ENCODE data around the gene ZMAT2.
"Not testable (repeated sequence)": the region's sequence is repeated elsewhere in the genome, so short reads cannot be mapped to it uniquely, and the experiment has no call there.

ZMAT2 gene

DNA sequence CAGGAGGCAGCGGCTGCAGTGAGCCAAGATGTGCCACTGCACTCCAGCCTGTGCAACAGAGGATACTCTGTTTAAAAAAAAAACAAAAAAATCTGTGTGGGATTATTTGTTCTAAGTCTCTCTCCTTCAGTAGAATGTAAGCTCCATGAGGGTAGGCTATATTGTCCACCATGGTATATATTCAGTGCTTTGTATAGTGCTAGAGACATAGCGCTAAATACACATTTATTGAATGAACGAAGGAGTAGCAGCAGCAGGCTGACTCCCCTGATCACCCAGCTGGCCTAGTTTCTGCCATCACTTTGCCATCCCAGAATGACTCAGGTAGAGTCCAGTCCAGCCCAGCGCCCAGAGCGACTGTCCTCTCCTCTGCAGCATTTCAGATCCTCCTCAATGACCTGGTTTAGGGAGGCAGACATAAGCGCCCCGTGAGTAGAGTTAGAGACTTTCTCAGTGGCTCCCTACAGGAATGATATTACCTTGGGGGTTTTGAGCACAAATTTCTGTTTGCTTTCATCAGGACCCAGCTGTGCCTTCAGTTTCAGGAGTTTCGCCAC, 9.8 kb upstream of the ZMAT2 start:
- TF ChIP-seq, protein P1, sequence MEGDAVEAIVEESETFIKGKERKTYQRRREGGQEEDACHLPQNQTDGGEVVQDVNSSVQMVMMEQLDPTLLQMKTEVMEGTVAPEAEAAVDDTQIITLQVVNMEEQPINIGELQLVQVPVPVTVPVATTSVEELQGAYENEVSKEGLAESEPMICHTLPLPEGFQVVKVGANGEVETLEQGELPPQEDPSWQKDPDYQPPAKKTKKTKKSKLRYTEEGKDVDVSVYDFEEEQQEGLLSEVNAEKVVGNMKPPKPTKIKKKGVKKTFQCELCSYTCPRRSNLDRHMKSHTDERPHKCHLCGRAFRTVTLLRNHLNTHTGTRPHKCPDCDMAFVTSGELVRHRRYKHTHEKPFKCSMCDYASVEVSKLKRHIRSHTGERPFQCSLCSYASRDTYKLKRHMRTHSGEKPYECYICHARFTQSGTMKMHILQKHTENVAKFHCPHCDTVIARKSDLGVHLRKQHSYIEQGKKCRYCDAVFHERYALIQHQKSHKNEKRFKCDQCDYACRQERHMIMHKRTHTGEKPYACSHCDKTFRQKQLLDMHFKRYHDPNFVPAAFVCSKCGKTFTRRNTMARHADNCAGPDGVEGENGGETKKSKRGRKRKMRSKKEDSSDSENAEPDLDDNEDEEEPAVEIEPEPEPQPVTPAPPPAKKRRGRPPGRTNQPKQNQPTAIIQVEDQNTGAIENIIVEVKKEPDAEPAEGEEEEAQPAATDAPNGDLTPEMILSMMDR (IDR thresholded peaks at IDR 0.05; ENCODE audit: low read depth, low read length, missing control alignments) = no peak
- DNase-seq (ENCODE audit: low read depth) = no peak

DNA sequence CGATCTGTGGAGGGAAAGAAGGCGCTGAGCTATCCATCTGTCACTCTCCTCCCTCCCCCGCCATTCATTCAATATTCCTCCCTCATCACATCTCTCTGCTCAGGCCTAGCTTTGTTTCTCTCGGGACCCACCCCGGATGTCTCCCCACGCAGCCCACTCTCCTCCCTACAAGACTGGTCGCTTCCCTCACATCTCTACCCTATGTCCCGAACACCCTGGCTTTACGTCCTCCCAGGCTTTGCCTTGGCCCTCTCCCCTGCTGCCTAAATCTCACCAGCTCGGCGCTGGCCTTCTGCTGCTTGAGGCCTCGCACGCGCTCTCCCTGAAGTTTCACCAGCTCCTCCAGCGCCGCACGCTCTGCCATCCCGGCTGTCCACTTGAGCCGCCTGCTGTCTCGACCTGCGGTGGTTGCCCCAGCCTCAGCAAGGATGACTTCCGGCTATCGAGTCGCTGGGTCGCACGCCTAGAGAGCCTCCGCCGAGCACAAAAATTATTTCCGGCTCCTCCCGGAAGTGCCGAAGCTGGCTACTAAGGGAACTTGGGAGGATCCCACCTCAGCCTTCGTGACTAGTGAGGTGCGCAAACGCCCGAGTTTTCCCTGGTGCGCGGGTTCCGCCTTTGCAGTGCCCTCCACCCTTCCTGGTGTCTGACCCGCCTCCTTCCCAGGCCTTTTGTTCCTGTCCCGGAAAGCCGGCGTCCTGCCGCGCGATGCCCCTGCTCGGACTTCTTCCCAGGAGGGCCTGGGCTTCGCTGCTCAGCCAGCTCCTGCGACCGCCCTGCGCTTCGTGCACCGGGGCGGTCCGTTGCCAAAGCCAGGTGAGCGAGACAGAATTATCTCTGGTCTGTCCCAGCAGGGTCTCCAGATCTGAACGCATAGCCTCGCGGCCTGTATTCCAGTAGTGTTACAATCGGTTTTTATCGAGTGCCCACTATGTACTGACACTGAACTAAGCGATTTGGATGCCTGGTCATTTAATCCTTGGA, 9.0 kb upstream of the ZMAT2 start, which contains the start of the genes HARS1 and HARS2:
HARS1 (minus strand) TSS at position 430 of the 984 bp plus-strand sequence; CDS start at position 364, 66 bp downstream.
HARS2 (plus strand) TSS at position 515 of the 984 bp plus-strand sequence; CDS start at position 709, 194 bp downstream.
- H3K4me3 ChIP-seq (ENCODE audit: low read depth, low read length) = peak within 1 kb of the TSS; percentile 89
- TF ChIP-seq, protein P1 (IDR thresholded peaks at IDR 0.05; ENCODE audit: low read depth, low read length, missing control alignments) = no peak
- peak; percentile 83 for DNase-seq (ENCODE audit: low read depth)

More for the DNA sequence above, 9.8 kb upstream of the ZMAT2 start:
- H3K4me3 ChIP-seq (ENCODE audit: low read depth, low read length) = peak overlapping the region; percentile 89

DNA sequence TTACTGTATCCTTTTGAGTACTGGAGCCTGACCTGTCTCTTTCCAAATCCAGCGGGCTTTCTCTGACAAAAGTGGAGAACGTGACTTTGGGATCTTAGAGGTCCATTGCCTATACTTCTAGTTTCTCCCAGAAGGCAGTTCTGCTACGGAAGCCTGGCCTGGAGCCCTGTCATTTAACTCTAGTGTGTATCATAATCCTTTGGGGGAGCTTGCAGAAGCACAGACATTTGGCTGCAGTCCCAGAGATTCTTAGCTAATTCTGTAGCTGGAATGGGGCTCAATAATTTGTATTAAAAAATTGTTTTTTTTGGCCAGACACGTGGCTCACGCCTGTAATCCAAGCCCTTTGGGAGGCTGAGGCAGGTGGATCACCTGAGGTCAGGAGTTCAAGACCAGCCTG, 6.0 kb upstream of the ZMAT2 start:
- DNase-seq (ENCODE audit: low read depth) = no peak
- TF ChIP-seq, protein P1 (IDR thresholded peaks at IDR 0.05; ENCODE audit: low read depth, low read length, missing control alignments) = no peak
- no peak overlapping the region for H3K4me3 ChIP-seq (ENCODE audit: low read depth, low read length)

GRCh38 chr5:140696891-140697492, 3.3 kb upstream of the ZMAT2 start:
- H3K4me3 ChIP-seq (ENCODE audit: low read depth, low read length) = no peak overlapping the region
- no peak for DNase-seq (ENCODE audit: low read depth)
- TF ChIP-seq, protein P1 (IDR thresholded peaks at IDR 0.05; ENCODE audit: low read depth, low read length, missing control alignments) = no peak

GRCh38 chr5:140707812-140708211, 7.6 kb downstream of the ZMAT2 start:
- no peak overlapping the region for H3K4me3 ChIP-seq (ENCODE audit: low read depth, low read length)
- DNase-seq (ENCODE audit: low read depth) = no peak
- TF ChIP-seq, protein P1 (IDR thresholded peaks at IDR 0.05; ENCODE audit: low read depth, low read length, missing control alignments) = no peak

- DNase-seq (ENCODE audit: low read depth); H3K4me3 ChIP-seq (ENCODE audit: low read depth, low read length): not testable (repeated sequence)
Observed at GRCh38 chr5:140708787-140709186, 8.5 kb downstream of the ZMAT2 start.

All from GM12864 (cell line).